T-helper 2 cell treated with Interferon-gamma antibody and Interleukin-4, amounts not matched to agents 100 ng/mL and 5 ng/mL, for 36 hours (primary cell): ENCODE data around the gene RIPOR3. TPM values are rescaled to one million over a fixed set of nuclear protein-coding genes. Genes with fewer than 3 reads are reported as not detected.
"Not testable (repeated sequence)": the region's sequence is repeated elsewhere in the genome, so short reads cannot be mapped to it uniquely, and the experiment has no call there.

ENCODE experiments used
- intact Hi-C: fragments of 100-400 bp; cut with micrococcal nuclease; formaldehyde crosslinking; loops from one replicate; pipeline ENCODE4 v1.15.1; 2023
- total RNA-seq: library from RNA; stranded (reverse); gene quantifications from 2 replicates; pipeline ENCODE4 v1.2.3, GENCODE V29; 2022

RIPOR3 gene
- total RNA-seq, 1 donor from 2014 or later: not detected

- intact Hi-C loops: no loop called here
Observed at GRCh38 chr20:50611128-50611810, 80.1 kb downstream of the RIPOR3 start.

- intact Hi-C loops: no loop called here
Observed at GRCh38 chr20:50610212-50610718, 81.1 kb downstream of the RIPOR3 start.

- intact Hi-C loops: no loop called here
Observed at GRCh38 chr20:50609438-50609989, 81.8 kb downstream of the RIPOR3 start.

- intact Hi-C loops: no loop called here
Observed at GRCh38 chr20:50608750-50609104, 82.6 kb downstream of the RIPOR3 start.

GRCh38 chr20:50607850-50608749 lies 83.2 kb downstream of the RIPOR3 start:
- intact Hi-C loops: no loop called here

- intact Hi-C loops: no loop called here
Observed at GRCh38 chr20:50607436-50607835, 83.9 kb downstream of the RIPOR3 start.

GRCh38 chr20:50605136-50605535 lies 86.2 kb downstream of the RIPOR3 start:
- intact Hi-C loops: no loop called here

GRCh38 chr20:50604451-50604850 lies 86.9 kb downstream of the RIPOR3 start:
- intact Hi-C loops: no loop called here

- intact Hi-C loops: no loop called here
Observed at GRCh38 chr20:50602432-50603088, 88.8 kb downstream of the RIPOR3 start.

- intact Hi-C loops: no loop called here
Observed at GRCh38 chr20:50601511-50602431, 89.6 kb downstream of the RIPOR3 start.

- intact Hi-C loops: no loop called here
Observed at GRCh38 chr20:50600281-50600895, 91.0 kb downstream of the RIPOR3 start.

GRCh38 chr20:50598768-50599167 lies 92.6 kb downstream of the RIPOR3 start:
- intact Hi-C loops: not testable (repeated sequence)

- intact Hi-C loops: no loop called here
Observed at GRCh38 chr20:50598074-50598473, 93.3 kb downstream of the RIPOR3 start.

GRCh38 chr20:50597406-50597969 lies 93.9 kb downstream of the RIPOR3 start:
- intact Hi-C loops: no loop called here

- intact Hi-C loops: no loop called here
Observed at GRCh38 chr20:50596694-50597021, 94.7 kb downstream of the RIPOR3 start.

GRCh38 chr20:50595988-50596693 lies 95.2 kb downstream of the RIPOR3 start:
- intact Hi-C loops: no loop called here

GRCh38 chr20:50595433-50595895 lies 95.9 kb downstream of the RIPOR3 start:
- intact Hi-C loops: no loop called here

GRCh38 chr20:50594591-50595432 lies 96.5 kb downstream of the RIPOR3 start:
- intact Hi-C loops: no loop called here
